ENCODE data around the gene OR5H14.

OR5H14 gene

DNA sequence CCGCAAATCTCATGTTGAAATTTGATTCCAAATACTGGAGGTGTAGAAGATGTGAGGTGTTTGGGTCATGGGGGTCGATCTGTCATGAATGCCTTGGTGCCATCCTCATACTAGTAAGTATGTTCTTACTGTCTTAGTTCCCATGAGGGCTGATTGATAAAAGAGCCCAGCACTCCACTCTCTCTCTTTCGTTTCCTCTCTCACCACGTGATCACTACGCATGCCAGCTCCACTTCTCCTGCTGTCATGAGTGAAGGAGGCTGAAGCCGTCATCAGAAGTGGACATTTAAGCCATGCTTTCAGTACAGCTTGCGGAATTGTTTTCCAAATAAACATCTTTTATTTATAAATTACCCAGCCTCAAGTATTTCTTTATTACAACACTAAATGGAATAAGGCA, 25.3 kb downstream of the OR5H14 start:
- no peak for DNase-seq
- no peak overlapping the region for H2AFZ ChIP-seq (ENCODE audit: low read length)
- no peak overlapping the region for H3K4me2 ChIP-seq (ENCODE audit: low read depth, low read length)

GRCh38 chr3:98180319-98180890, 33.1 kb downstream of the OR5H14 start:
- Histone ChIP-seq H3K4me2 (ENCODE audit: low read depth, low read length) (no peak overlapping the region), H2AFZ (ENCODE audit: low read length) (no peak overlapping the region), H3K4me3 (ENCODE audit: low read length) (no peak overlapping the region), H3K27ac (ENCODE audit: low read length) (no peak overlapping the region), H3K79me2 (ENCODE audit: low read length) (no peaks in the 10 kb centered on the region), H3K9me3 (replicated peaks; ENCODE audit: insufficient read depth, low read length) (no peaks in the 10 kb centered on the region), H3K9me2 (replicated peaks; ENCODE audit: insufficient read depth, low read length) (no peaks in the 10 kb centered on the region), H3K4me1 (ENCODE audit: low read length) (no peaks in the 10 kb centered on the region), H3F3A (ENCODE audit: insufficient read depth, low read length) (no peaks in the 10 kb centered on the region), H3K9ac (ENCODE audit: low read length) (no peak overlapping the region), H3K27me3 (replicated peaks; ENCODE audit: insufficient read depth, low read length) (no peaks in the 10 kb centered on the region), H3K36me3 (replicated peaks; ENCODE audit: insufficient read depth, low read length) (no peaks in the 10 kb centered on the region), H4K20me1 (ENCODE audit: insufficient read depth, low read length) (no peaks in the 10 kb centered on the region)
- DNase-seq, result no peak
- TF ChIP-seq CTCF (IDR thresholded peaks at IDR 0.05; ENCODE audit: low read length) (no peak), EZH2 (optimal IDR thresholded peaks at IDR 0.05; ENCODE audit: low read depth, low read length) (no peak), EZH2phosphoT487 (IDR thresholded peaks at IDR 0.05; ENCODE audit: low read length) (no peak)

More for the DNA sequence above, 25.3 kb downstream of the OR5H14 start:
- Histone ChIP-seq H3K4me1 (ENCODE audit: low read length) (no peaks in the 10 kb centered on the region), H3F3A (ENCODE audit: insufficient read depth, low read length) (no peaks in the 10 kb centered on the region), H3K9ac (ENCODE audit: low read length) (no peak overlapping the region), H3K4me3 (ENCODE audit: low read length) (no peak overlapping the region), H4K20me1 (ENCODE audit: insufficient read depth, low read length) (no peaks in the 10 kb centered on the region), H3K9me3 (replicated peaks; ENCODE audit: insufficient read depth, low read length) (no peaks in the 10 kb centered on the region), H3K27me3 (replicated peaks; ENCODE audit: insufficient read depth, low read length) (no peaks in the 10 kb centered on the region), H3K79me2 (ENCODE audit: low read length) (no peaks in the 10 kb centered on the region), H3K27ac (ENCODE audit: low read length) (no peak overlapping the region), H3K36me3 (replicated peaks; ENCODE audit: insufficient read depth, low read length) (no peaks in the 10 kb centered on the region), H3K9me2 (replicated peaks; ENCODE audit: insufficient read depth, low read length) (no peaks in the 10 kb centered on the region)
- no peak for TF ChIP-seq CTCF (IDR thresholded peaks at IDR 0.05; ENCODE audit: low read length)

- no peak for TF ChIP-seq EZH2 (optimal IDR thresholded peaks at IDR 0.05; ENCODE audit: low read depth, low read length)
- no peak for TF ChIP-seq CTCF (IDR thresholded peaks at IDR 0.05; ENCODE audit: low read length)
- DNase-seq, result no peak
- Histone ChIP-seq H3F3A (ENCODE audit: insufficient read depth, low read length) (no peaks in the 10 kb centered on the region), H3K9ac (ENCODE audit: low read length) (no peak overlapping the region), H3K9me3 (replicated peaks; ENCODE audit: insufficient read depth, low read length) (no peaks in the 10 kb centered on the region), H2AFZ (ENCODE audit: low read length) (no peak overlapping the region), H3K4me3 (ENCODE audit: low read length) (no peak overlapping the region), H3K27me3 (replicated peaks; ENCODE audit: insufficient read depth, low read length) (no peaks in the 10 kb centered on the region), H3K36me3 (replicated peaks; ENCODE audit: insufficient read depth, low read length) (no peaks in the 10 kb centered on the region), H4K20me1 (ENCODE audit: insufficient read depth, low read length) (no peaks in the 10 kb centered on the region), H3K79me2 (ENCODE audit: low read length) (no peaks in the 10 kb centered on the region), H3K4me1 (ENCODE audit: low read length) (no peaks in the 10 kb centered on the region), H3K27ac (ENCODE audit: low read length) (no peak overlapping the region), H3K4me2 (ENCODE audit: low read depth, low read length) (no peak overlapping the region), H3K9me2 (replicated peaks; ENCODE audit: insufficient read depth, low read length) (no peaks in the 10 kb centered on the region)
Measured at GRCh38 chr3:98182196-98182595, 34.9 kb downstream of the OR5H14 start.
